SU-DHL-6 (cell line): ENCODE measurements around the gene RB1.

ENCODE experiments used
- EZH2phosphoT487 ChIP-seq: fragments of 200-600 bp; sonication (generic), shearing (Covaris generic); conservative IDR thresholded peaks from 2 replicates; pipeline ENCODE4 v1.6.1; 2018; ENCODE audit warnings: mild to moderate bottlenecking, antibody characterized with exemption, low read length, moderate library complexity, mixed read lengths
- TF ChIP-seq, protein P1 (sequence below): fragments of 200-600 bp; sonication (generic); IDR thresholded peaks from one replicate; pipeline ENCODE4 v1.5.1; 2017; ENCODE audit warnings: antibody characterized with exemption, mild to moderate bottlenecking, low read length, moderate library complexity; ENCODE audit not compliant: insufficient read depth, poor library complexity, severe bottlenecking

DNA sequence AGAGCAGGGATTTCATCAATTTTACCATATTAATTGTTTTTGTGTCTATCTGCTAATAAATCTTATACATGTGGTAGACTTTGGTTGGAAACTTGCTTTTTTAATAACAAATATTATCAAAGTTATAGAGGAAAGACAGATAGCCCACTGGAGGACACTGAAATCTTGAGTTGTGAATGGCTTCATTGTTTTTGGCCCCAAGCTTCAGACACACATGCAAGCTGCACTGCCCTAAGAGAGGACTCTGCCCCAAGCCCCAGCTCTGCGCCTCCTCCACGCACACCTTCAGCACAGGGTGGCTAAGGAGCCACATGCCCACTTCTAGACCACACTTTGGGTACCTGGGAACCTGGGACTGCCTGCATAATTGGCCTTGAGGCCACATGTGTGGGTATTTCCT is 194.1 kb downstream of the RB1 start:
- no peak for TF ChIP-seq EZH2phosphoT487
- TF ChIP-seq, protein P1, sequence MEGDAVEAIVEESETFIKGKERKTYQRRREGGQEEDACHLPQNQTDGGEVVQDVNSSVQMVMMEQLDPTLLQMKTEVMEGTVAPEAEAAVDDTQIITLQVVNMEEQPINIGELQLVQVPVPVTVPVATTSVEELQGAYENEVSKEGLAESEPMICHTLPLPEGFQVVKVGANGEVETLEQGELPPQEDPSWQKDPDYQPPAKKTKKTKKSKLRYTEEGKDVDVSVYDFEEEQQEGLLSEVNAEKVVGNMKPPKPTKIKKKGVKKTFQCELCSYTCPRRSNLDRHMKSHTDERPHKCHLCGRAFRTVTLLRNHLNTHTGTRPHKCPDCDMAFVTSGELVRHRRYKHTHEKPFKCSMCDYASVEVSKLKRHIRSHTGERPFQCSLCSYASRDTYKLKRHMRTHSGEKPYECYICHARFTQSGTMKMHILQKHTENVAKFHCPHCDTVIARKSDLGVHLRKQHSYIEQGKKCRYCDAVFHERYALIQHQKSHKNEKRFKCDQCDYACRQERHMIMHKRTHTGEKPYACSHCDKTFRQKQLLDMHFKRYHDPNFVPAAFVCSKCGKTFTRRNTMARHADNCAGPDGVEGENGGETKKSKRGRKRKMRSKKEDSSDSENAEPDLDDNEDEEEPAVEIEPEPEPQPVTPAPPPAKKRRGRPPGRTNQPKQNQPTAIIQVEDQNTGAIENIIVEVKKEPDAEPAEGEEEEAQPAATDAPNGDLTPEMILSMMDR, result no peak
